Hematopoietic multipotent progenitor cell treated with erythropoietin and hydrocortisone succinate and interleukin-3 and kit ligand, for 4 days (in vitro differentiated cells): ENCODE data around the gene DSE.
A peak's percentile ranks its signal among the peaks of the same experiment; 100 is the strongest.

ENCODE experiments used
- DNase-seq: peaks from one replicate; pipeline ENCODE4 v3.0.0-alpha.2; 2015

The DSE gene

DNA sequence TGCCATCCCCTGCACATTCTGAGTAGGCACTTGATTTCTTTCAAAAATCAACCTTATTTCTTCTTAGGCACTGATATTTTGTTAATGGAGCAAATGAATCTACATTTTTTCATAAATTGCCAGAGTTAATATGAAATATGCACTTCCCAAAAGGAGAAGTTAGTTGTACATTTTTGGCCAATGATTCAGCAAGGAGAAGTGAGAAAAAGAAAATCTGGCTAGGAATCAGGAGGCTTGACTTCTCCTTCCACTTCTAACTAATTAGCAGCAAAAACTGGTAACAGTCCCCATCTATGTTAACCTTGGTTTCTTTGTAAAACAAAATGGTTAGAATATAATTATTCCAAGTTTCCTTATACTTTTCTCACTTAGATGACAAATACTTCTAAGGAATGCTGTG is 7.0 kb upstream of the DSE start:
- DNase-seq: peak; percentile 69

DNA sequence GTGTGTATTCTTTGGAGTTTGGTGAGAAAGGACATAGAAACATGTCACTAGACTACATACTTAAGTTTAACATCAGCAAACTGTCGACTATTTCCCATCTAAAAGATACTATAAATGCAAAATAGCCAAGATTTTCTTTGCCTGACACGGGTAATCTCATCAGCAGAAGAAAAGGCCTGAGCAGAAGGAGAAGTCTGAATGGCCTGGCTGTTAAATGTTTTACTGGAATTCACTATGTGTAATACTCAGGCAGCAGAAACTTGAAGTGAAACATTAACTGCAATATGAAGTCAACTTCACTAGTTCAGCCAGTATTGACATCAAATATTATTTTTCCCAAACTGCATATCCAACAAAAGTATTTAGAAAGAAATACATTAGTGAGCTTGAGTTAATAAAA is 6.4 kb upstream of the DSE start:
- no peak for DNase-seq

DNA sequence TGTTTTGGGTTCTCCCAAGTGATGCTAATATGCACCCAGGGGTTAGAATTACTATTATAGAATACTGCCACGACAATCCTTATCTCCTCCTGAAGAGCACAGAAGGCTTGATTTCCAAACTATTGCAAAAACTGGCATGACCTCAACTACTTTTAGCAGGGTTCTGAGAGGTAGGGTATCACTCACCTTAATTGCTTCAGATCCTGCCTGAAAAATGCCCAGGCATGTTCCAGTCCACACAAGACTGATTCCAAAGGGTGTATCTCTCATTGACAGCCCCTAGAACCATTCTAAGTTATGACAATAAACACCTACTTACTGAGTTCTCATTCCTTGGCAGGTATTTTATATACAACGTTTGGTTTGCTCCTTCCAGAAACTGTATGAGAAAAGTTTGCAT is 5.0 kb upstream of the DSE start:
- DNase-seq: no peak

DNA sequence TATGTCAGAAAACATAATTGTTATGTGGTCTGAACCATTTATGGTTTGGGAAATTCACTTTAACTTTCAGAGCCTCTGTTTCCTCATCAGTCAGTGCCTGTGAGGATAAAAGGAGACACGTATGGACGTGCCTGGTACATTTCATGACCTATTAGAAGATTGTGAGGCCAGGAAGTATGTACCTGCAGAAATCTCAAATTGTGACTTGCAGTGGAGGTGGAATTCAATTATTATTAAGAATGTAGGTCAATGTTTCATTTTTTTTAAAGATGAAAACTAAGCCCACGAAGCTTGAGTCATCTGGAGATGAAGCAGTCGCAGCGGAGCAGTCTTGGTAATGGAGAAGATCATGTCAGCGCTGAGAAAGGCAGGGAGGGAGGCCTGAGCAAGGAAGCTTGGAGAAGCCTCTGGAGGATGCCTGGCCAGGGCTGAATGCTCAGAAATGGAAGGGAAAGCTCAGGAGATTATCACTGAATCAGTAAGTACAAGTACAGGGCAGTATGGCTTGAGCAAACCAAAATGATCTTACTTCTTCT is 3.9 kb upstream of the DSE start:
- DNase-seq: no peak

DNA sequence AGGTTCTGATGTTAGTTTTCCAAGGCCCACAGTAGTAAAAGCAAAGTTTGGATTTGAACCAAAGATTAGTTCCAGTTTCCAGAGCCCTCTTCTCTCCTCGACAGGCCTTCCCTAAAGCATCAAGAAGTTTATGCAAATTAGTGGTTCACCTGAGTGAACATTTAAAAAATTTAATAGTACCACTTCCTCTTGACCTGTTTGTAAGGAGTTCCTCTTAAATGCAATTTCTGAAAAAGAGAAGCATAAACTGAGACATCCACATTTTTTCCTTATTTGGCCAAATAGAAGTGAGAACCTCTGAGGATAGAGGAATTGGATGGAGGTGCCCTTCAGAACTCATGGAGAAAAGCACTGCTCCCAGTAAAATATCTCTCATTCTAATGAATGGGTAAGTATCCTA is 1.2 kb upstream of the DSE start:
- no peak for DNase-seq

DNA sequence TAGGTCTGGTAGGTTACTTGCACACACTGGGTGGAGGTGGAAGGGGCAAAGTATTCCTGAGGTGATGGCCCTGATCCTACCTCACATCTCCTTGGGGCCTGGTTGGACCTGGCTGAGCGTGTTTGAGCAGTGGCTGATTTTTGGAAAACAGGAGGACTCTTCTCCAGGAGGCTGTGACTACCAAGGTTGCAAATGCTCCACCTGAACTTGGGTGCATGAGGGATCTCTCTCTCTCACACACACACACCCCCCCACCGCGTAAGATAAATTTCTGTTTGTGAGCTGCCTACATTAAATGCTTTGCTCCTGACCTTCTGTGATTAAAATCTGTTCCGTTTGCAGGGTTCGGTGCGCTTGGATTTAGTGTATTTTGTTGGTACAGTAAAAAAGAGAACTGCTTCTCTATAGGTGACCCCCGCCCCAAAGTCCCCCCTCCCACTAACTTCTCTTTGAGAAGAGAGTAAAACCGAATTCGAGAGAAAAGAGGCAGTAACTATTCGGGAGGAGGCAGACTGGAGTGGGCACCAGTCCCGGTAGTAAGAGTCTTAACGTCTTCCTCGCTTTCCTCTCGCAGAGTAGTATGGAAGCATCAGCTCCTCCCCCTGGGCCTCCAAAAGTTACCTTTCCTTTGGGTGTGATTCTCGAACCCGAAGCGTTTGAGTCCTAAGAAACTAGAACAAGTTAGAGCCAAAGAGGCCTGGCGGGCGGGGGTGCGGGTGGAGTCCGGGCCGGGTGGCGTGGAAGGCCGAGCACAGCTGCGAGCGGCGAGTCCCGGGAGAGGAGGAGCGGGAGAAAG is 585 bp upstream of the DSE start:
- DNase-seq: peak; percentile 19

DNA sequence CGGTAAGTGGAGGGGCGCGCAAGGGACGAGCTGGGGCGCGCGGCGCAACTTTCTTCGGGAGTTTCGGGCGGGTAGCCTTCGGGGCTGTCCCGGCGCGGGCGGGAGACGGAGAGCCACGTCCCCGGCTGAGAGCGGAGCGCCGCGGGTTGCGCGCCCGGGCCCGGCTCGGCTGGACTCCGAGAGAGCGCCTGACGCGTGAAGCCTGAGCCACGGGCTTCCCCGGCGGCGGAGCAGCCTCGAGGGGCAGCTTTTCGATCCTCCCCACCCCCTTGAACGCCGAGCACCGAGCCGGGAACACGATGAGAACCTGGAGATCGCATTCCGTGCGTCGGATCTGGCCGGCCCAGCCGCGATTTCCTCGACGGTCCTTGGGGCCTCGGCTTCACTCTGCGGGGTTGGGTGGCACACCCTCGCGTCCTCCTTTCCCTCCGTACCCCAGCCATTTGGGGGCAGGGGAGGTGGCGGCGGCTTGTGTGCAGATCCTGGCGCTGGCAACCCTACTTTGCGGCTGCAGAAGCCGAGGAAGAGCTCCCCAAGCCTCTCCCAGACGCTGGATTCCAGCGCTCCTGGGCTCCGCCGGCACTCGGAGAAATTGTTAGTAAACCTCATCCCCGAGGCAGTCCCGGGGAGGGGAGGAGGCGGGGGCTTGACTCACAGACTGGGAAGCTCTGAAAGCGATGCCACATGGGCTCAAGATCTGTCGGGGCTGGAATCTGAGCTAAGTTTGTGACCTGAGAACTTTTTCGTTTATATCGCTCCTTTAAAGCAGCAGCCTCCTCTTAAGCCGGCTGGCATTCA is 572 bp downstream of the DSE start:
- peak; percentile 59 for DNase-seq

DNA sequence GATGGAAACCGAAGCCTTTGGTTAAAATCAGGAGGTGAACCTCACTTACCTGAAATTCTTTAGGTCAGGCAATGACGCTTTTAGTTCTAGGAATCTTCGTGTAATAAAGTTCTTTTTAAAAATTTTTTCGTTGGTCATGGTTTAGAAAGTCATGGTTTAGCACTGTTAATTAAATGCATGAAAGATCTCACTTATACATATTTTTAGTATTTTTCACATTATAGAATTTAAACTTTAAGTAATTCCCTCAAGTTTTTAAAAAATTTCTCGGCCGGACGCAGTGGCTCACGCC is 1.1 kb downstream of the DSE start:
- no peak for DNase-seq

DNA sequence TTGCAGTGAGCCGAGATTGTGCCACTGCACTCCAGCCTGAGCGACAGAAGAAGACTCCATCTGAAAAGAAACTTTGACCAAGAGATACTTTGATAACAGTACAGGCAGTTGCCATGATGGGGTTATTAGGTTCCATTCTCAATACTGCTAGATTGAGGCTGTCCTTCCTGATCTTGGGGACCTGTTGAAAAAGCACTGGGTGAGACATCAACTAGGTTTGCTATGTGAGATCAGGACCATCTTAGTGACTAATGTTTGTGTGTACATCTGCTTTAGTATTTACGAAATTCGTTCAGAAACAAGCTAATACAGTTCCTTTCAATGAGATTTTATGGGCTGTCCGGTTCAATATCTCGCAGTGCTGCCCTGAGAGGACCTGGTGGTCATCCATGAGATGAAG is 2.6 kb downstream of the DSE start:
- DNase-seq: no peak

DNA sequence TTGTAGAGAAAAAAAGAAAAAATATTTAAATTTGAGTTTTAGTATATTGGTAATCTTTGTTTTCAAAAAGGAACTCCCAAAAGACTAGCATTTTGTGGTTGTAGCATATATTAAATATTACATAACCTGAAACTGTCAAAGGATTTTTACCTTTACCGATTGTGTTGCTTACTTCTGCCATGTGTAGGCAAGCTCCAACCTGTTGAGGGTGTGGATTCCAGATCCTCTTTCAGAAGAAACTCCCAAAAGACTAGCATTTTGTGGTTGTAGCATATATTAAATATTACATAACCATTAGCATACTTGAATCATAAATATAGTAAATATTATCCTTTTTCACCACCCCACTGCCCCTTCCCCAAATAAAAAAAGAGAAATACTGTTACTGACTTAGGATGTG is 3.2 kb downstream of the DSE start:
- no peak for DNase-seq

DNA sequence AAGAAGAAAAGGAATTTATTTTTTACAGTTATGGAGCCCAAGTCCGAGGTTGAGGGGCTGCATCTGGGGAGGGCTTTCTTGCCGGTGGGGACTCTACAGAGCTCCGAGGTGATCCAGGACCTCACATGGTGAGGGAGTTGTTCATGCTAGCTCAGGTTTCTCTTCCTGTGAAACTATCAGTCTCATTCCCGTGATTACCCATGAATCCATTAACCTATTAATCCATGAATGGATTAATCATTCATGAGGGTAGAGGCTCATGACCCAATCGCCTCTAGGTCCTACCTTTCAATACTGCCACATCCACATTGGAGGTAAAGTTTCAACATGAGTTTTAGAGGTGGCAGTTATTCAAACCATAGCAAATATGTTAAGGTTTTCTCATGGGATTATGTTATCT is 3.8 kb downstream of the DSE start:
- DNase-seq: no peak

DNA sequence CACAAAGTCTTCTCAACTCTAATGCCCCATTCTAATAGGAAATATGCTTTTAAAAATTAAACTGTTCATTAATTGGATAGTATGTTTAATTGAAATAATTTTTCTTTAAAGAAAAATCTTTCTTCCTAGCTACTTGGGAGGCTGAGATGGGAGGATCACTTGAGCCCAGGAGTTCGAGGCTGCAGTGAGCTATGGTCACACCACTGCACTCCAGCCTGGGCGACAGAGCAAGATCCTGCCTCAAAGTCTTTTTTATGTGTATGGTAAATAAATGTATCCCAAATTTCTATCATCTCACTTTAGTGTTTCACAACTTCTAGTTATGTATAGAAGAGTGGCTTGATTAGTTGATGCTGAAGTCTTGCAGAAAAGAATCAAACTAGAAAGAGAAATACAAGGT is 4.5 kb downstream of the DSE start:
- no peak for DNase-seq

DNA sequence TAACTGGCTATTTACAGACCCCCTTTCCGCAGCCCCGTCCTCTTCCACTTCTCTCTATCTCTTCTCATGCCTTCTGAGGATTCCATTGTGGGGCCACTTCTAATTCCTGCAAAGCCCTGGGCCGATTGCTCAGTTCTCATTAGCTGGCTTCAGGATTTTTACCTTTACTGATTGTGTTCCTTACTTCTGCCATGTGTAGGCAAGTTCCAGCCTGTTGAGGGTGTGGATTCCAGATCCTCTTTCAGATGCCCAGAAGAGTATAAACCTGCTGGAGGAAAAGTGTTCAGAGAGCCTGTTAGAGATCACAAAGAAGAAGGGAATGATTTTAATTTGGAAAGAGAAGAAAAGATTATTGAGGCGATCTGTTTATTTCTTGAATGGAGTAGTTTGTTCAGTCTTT is 5.4 kb downstream of the DSE start:
- DNase-seq: no peak

DNA sequence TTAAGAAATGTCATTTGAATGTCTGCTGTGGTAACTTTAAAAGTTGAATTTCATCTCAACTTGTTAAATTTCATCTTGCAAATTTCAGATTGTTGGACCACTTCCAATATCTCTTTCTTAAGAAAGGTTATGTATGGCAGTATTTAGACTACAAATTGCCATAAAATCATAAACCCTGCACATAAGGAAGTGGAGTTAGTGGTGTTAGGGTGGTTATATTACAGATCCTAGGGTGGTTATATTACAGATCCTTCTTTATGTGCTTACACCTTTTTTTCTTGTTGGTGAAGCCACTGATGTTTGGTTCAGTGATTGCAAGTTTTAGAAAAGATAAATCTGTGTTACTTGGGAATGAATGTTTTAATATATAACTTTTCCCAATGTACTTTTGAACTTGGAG is 9.0 kb downstream of the DSE start:
- no peak for DNase-seq

DNA sequence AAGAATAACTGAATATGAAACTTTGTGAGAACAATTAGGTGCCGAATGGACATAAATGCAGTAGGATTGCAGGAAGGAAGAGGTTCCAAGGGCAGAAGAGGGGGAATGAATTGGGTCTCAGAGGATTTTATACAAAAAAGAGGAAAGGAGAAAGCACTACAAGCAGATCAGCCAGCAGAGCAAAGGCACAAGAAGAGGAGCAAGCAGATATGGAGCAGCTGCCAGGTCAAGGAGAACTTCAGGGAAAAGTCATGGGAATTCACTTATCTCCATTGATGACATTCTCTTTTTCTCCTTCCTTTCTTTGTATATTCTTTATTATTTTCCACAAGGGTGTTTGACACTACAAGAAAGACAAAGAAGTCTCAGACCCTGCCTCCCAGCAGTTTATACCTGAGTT is 9.6 kb downstream of the DSE start:
- DNase-seq: no peak

DNA sequence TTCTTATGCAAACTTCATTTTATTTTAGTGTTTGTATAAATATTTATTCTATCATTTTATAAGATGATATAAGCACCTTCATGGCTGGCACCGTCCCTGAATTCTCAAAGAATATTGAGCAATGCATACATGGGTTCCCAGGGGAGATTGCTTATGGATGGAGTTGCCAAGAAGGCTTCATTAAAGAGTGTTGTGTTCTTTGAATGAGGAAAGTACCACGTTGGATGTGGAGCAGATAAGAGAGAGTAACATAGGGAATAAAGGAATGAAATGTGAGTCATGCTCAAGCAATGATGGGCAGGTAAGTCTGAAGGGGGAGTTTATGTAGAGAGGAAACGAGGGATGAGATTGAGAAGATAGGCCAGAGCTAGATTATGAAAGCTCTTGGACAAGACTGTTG is 10.3 kb downstream of the DSE start:
- no peak for DNase-seq

DNA sequence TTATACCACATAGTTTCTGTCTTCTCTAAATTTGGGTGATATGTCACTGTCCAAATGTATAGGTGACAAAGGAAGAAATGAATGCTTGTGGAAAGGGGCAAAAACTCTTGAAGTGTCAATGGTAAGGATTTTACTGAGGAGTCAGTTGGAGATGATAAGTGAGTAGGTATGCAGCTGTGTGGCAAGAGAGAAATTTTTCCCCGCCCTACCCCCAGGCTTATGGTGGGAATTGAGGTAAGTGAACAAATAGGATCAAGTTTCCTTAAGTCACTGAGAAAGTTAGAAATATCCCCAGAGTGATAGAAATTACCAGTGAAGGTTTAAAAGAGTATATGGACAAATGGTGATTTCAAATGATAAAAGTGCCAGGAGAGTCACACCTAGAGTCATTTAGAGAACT is 11.8 kb downstream of the DSE start:
- no peak for DNase-seq

DNA sequence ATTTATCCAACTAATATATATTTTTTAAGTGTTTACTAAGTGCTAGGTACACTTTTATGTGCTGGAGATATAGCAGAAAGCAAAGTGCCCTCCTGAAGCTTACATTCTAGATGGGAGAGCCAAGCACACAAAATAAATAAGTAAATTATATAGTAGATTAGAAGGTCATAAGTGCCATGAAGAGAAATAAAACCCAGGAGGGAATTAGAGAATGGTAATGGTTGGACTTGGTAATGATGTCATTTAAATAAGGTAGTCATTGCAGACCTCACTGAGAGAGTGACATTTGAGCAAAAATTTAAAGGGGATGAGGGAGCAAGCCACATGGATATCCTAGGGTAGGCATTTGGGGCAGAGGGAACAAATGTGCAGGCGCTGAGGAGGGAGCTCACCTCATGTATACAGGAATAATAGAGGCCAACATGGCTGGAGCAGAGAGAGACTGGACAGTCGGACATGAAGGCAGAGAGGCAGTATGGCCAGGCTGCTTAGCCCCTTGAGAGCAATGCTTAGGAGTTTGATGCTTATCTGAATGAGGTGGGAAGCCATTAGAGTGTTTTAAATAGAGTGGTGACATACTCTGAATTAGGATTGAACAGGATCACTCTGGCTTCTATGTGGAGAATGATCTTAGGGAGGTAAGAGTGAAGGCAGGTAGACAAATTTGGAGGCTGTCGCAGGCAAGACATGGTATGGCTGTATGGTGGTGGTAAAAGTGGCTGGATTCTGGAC is 14.1 kb downstream of the DSE start:
- DNase-seq: no peak

DNA sequence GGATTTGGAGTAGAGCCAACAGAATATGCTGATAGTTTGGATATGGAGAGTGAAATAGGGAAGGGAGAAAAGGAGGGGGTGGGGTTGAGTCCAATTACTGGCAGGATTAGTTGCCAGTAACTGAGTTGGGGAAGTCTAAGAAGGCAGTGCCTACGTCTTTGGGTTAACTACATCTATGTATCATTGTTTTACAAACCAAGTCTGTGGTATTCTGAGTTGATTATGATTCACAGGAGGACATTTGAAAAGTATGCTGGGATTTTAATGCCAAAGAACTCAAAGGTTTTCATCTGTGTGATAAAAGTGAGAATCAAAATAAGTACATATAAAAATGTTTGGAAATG is 14.7 kb downstream of the DSE start:
- DNase-seq: no peak

DNA sequence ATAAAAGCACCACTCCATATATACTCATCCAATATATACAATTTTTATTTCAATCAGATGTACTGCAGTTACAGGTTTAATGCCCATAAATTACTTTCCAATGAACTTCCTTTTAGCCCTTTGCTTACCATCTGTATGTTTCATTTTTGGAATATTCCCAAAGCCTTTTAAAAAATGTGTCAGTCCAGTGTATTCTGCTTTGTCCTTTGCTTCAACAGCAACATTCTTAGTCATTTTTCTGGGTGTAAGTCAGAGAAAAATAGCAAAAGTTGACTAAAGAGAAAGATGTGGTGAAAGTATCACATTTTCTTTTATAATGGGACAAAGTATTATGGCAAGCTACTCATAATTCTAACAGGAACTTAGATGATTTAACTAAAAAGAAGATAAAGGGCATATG is 15.2 kb downstream of the DSE start:
- DNase-seq: no peak

DNA sequence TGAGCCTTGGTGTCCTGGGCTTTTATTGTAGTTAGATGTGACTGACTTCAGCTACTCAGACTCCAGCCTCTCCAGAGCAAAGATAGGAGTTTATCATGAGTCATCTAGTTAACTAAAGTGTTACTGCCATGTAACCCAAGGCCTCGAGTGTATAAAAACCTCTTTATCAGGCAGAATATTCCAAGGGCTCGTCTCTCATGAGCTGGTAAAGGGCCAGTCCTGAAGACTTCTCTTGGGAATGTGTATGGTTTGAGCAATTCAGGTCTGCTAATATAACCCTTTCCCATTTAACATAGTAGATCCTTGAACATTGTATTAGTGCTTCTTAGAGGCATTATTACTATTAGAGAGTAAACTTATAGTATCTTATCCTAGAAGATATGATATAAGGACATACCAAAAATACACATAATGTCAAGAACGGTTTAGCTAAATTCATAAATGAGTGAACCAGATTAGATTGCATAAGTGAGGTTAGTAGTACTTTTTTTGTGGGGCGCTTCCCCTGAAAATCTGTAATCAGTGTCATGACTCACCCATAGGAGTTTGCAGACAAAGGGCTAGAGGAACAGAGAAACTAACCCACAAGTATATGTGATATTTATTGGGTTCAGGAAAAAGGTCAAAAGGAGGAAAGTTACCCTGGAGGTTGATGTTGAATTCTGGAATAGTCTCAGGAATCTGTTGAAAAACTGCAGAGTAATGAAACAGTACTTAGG is 16.0 kb downstream of the DSE start:
- peak; percentile 29 for DNase-seq

DNA sequence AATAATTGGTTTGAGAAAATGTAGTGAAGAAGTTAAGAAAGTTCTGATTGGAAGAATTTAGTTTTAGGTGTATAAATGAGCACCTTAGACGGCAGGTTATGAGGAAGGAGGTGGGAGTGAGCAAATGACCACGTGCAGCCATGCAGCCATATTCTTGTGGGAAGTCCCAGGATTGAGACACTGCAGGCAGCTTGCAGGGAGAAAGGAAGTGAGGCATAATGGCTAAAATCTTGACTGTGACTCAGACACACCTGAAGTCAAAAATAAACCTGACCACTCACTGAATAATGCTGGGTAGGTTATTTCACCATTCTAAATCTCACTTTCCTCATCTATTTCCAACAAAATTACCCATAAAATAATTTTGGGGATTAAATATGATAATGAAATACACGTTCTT is 16.6 kb downstream of the DSE start:
- DNase-seq: no peak

DNA sequence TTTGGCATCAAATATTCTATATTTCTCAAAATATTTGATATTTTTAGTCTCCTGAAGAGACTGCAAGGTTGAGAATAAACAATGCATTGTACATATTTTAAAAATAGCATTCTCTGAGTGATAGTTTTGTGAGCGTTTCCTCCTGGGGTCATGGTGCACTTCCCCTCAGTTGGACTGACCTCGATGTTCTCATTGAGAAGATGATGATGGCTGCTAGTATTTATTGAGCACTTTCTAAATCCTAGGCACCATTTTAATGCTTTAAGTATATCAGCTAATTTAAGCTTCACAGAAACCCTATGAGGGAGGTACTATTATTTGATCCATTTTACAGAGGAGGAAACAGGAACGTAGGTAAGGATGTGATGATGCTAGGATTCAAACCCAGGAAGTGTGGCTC is 18.2 kb downstream of the DSE start:
- DNase-seq: no peak
